Measurements from ENCODE around the gene MUL1.

The MUL1 gene

DNA sequence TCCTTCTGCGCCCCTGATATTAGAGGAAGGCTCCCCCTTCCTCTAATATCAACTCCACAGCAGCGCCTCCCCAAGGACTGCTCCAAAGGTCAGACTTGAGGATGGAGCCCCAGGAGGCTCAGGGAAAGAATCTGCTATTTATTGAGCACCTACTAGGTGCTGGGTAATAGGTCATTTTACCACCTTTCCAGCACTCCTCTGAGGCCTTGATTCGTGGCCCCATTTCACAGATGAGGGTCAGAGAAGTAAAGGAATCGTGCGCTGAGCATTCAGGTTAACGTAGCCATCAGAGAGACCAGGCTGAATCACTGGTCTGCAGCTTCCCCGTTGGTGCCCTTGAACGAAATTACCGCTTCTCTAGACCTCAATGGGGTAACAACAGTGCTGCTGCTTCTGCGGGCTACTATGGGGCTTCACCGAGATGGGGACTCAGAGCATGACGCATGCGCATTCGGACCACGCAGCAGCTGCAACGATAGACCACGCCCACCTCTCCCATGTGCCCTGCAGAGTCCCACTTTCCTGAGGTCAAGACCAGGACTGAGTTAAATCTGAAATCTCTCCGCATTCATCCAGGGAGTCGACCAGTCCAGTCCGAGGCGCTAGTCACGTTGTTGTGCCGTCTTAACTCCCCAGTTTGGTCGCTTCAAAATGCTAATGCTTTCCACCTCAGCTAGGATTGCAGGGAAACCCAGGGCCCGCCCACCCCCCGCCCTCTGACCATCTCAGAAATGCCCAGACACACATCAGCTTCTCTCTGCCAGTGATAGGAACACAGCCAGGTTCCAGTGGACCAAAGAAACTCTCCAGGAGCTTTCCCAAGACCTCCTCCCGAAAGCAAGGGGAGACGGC is 34.9 kb downstream of the MUL1 start:
- Histone ChIP-seq H3K9me3 (ENCODE audit: insufficient read depth, low read length) (no peaks in the 10 kb centered on the region), H3F3A (ENCODE audit: insufficient read depth) (no peaks in the 10 kb centered on the region), H3K27me3 (ENCODE audit: low read length) (no peaks in the 10 kb centered on the region), H3K4me2 (ENCODE audit: low read depth, low read length, poor library complexity, severe bottlenecking) (no peak overlapping the region), H3K9ac (ENCODE audit: low read length) (no peak overlapping the region), H4K20me1 (ENCODE audit: low read depth, low read length) (no peaks in the 10 kb centered on the region), H2AFZ (ENCODE audit: low read depth, low read length, severe bottlenecking) (peak overlapping the region; percentile 43), H3K27ac (ENCODE audit: low read depth, low read length) (no peak overlapping the region), H3K36me3 (ENCODE audit: low read length) (no peaks in the 10 kb centered on the region), H3K79me2 (ENCODE audit: insufficient read depth, low read length) (no peaks in the 10 kb centered on the region), H3K9me2 (replicated peaks; ENCODE audit: insufficient read depth, low read length) (no peaks in the 10 kb centered on the region), H3K4me3 (ENCODE audit: insufficient read depth, low read length, poor library complexity, severe bottlenecking) (no peak overlapping the region)
- TF ChIP-seq EZH2phosphoT487 (conservative IDR thresholded peaks at IDR 0.05; ENCODE audit: low read length) = no peak
- no peak for TF ChIP-seq CTCF (IDR thresholded peaks at IDR 0.05; ENCODE audit: insufficient read depth, low read length, poor library complexity, severe bottlenecking)

DNA sequence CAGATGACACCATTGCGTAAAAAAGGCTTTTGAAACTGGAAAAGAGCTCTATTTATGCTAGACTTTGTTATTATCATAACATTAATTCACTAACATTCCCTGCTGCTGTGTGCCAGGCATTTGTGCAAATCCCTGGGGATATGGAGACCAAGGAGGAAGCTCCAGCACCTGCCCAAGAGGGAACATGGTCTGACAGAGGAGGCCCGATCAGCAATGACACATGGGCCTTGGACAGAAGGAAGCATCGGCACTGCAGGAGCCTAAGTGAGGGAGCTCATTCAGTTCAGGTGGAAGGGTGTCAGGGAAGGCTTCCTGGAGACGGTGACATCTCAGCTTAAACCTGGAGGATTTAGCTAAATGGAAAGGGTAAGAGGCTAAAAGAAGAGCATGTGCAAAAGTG is 35.8 kb downstream of the MUL1 start:
- no peak overlapping the region for H3K9ac ChIP-seq (ENCODE audit: low read length)
- no peaks in the 10 kb centered on the region for H3K27me3 ChIP-seq (ENCODE audit: low read length)
- H2AFZ ChIP-seq (ENCODE audit: low read depth, low read length, severe bottlenecking) = no peak overlapping the region
- no peaks in the 10 kb centered on the region for H3K9me3 ChIP-seq (ENCODE audit: insufficient read depth, low read length)
- no peak overlapping the region for H3K27ac ChIP-seq (ENCODE audit: low read depth, low read length)
- H3K9me2 ChIP-seq (replicated peaks; ENCODE audit: insufficient read depth, low read length) = no peaks in the 10 kb centered on the region
- H4K20me1 ChIP-seq (ENCODE audit: low read depth, low read length) = no peaks in the 10 kb centered on the region
- no peaks in the 10 kb centered on the region for H3F3A ChIP-seq (ENCODE audit: insufficient read depth)
- no peak for TF ChIP-seq EZH2phosphoT487 (conservative IDR thresholded peaks at IDR 0.05; ENCODE audit: low read length)
- no peak for TF ChIP-seq CTCF (IDR thresholded peaks at IDR 0.05; ENCODE audit: insufficient read depth, low read length, poor library complexity, severe bottlenecking)
- no peak overlapping the region for H3K4me3 ChIP-seq (ENCODE audit: insufficient read depth, low read length, poor library complexity, severe bottlenecking)
- H3K4me2 ChIP-seq (ENCODE audit: low read depth, low read length, poor library complexity, severe bottlenecking) = no peak overlapping the region
- no peaks in the 10 kb centered on the region for H3K79me2 ChIP-seq (ENCODE audit: insufficient read depth, low read length)
- H3K36me3 ChIP-seq (ENCODE audit: low read length) = no peaks in the 10 kb centered on the region

DNA sequence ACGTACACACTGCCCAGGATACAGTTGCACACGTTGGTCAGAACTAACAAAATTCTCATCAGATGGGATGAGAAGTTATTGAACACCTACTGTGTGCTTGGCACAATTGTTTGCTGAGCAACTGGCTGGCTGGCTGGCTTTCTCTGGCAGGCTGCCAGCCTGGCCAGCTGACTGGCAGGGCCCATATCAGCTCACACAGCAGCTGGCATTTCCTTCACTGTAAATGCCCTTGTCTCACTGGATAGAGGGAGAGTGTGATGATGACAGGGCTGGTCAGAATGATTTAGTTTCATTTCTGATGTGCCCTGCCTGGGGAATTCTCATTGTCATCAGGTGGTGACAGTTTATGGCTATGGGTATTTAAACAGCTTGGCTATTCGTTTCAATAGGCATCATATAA is 37.8 kb downstream of the MUL1 start:
- Histone ChIP-seq H3K27me3 (ENCODE audit: low read length) (no peaks in the 10 kb centered on the region), H3K4me2 (ENCODE audit: low read depth, low read length, poor library complexity, severe bottlenecking) (no peak overlapping the region), H2AFZ (ENCODE audit: low read depth, low read length, severe bottlenecking) (no peak overlapping the region), H3K27ac (ENCODE audit: low read depth, low read length) (no peak overlapping the region), H4K20me1 (ENCODE audit: low read depth, low read length) (no peaks in the 10 kb centered on the region), H3F3A (ENCODE audit: insufficient read depth) (no peaks in the 10 kb centered on the region), H3K4me3 (ENCODE audit: insufficient read depth, low read length, poor library complexity, severe bottlenecking) (no peak overlapping the region), H3K9ac (ENCODE audit: low read length) (no peak overlapping the region), H3K79me2 (ENCODE audit: insufficient read depth, low read length) (no peaks in the 10 kb centered on the region), H3K9me3 (ENCODE audit: insufficient read depth, low read length) (no peaks in the 10 kb centered on the region), H3K9me2 (replicated peaks; ENCODE audit: insufficient read depth, low read length) (no peaks in the 10 kb centered on the region), H3K36me3 (ENCODE audit: low read length) (no peaks in the 10 kb centered on the region)
- TF ChIP-seq EZH2phosphoT487 (conservative IDR thresholded peaks at IDR 0.05; ENCODE audit: low read length) = no peak
- no peak for TF ChIP-seq CTCF (IDR thresholded peaks at IDR 0.05; ENCODE audit: insufficient read depth, low read length, poor library complexity, severe bottlenecking)
